HG03139 (cell line): ENCODE measurements around the gene UBE4A.

Experiments used
- ATAC-seq: cut with Tn5 transposase; IDR thresholded peaks from one replicate; pipeline ENCODE4 v1.9.1; 2021; ENCODE audit not compliant: unreplicated experiment

Gene UBE4A

DNA sequence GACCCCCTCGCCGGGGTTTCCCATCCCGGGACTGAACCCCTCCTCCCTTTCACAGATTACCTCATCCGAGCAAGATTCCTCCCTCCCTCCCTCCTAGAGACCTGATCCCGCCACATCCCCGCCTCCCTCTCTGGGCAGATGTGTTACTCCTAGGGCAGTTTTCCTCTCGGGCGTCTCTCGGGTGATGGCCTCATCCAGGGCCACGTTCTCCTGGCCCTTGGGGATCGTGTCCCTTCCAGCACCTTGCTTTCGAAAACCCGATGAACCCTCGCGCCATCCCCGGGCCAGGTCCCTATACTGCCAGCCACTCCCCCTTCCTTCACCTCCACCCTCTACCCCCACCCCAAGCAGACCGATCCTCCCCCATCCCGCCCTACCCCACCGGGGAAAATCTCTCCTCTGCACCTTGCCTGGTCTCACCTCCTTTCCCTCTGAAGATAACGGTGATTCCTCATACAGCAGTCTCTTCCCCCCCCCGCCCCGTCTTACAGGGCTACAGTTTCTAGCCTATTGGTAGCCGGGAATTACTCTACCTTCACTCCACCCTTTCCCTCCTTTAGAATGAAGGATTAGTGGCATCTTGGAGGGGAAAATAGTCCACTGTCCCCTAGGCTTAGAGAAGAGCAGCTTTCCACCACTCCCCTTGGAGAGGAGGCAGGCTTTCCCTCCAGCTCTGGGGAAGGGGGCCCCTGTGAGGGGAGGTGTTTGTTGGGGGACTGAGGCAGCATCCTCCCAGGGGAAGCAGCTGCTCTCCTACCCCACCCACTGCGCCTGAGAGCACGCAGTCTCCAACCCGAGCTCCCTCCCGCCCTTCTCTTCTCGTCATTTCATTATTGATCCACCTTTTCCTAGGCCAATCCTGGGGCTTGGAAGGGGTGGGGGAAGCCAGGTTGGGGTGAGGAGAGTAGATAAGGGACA lies 78.1 kb downstream of the UBE4A start:
- no peak for ATAC-seq

DNA sequence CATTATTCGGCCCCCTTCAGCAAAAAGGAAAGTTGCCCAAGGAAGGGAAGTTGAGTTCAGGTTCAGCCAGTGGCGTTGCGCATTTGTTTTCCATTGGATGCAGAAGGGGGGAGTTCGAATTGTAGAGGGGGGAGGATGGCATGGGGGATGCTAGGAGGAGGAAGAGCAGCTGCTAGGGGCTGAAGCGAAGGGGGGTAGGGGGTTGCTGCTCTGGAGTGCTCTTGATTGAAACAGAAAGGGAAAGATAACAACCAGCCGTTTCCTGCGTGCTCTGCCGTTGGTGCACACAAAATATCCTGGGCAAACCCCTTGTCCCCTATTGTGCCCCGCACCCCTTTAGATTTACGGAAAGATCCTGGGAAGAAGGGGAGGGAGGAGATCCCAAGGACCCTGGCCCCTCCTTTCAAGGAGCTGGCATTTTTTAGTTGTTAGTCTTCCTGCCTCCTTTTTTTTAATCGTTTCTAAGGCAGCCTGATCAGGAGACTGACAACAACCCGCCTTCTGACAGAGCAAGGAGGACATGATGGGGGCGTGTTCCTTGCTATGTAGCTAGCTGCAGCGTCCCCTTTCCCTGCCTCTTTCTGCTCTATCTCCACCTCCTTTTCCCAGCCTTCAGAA lies 79.0 kb downstream of the UBE4A start:
- ATAC-seq = no peak

- no peak for ATAC-seq
Observed at GRCh38 chr11:118439646-118440045, 80.2 kb downstream of the UBE4A start.

- ATAC-seq = no peak
Observed at GRCh38 chr11:118441770-118442275, 82.4 kb downstream of the UBE4A start.

DNA sequence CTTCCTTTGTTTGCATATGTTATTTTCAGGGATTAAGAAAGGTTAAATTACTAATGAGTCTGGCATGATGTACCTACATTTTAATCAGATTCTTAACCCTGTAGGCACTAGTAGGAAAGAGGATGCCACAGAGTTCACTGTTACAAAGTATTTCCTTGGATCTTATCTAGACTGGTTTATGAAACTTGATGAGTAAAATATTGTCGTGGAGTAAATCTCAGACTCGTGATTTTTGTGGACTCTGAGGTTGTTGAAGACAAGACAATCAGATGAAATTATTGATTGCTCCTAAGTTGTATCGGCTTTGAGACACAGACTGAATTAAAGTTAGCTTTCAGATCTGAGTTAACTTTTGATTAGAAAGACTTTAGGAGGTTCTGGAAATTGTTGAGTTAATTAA lies 82.9 kb downstream of the UBE4A start:
- ATAC-seq = no peak

DNA sequence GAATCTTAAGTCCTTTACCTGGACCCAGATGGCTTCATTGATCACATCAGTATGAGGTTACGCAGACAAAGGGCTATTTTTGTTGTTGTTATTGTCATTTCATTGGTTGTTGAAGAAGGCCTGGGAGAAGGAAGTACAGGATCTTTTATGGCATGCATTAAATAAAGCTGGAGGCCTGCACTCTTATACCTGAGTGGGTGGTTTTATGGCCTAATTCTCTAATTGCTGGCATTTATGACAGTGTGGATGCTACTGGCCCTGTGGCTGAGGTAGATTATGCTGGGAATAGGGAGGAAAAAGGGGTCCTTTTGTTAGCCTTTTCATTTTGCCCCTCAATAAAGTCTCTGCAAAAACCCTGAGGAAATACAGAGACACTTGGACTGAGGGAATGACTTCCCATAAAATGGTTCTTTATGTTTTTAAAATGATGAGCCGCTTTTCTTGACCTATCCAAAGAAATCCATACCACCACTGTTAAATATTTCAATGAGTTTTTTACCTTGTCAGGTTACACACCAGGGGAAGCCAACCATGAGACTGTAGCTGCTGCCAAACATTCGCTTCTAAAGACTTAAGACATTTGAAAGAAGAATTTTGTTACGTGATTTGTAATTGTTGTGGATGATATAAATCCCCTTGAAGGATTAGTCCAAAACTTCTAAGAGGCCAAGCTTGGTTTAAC lies 83.6 kb downstream of the UBE4A start:
- ATAC-seq = no peak

GRCh38 chr11:118443590-118444218 lies 84.3 kb downstream of the UBE4A start:
- ATAC-seq = no peak

DNA sequence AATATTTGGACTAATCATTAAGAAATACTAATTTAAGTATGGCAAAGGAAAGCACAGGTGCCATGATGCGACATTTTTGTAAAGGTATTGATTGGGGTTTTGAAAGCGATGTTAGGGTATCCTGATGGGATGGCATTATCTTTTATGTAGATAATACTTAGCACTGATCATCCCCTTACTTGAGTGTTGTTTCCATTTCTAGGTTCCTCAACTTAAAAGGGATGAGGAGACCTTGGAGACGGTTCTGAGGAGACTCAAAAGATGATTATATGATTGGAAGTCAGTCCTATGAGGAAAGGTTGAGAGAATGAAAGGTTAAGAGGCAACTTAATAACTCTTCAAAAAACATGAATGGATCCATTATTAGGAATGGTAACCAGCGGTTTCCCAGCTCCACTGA lies 88.0 kb downstream of the UBE4A start:
- no peak for ATAC-seq

DNA sequence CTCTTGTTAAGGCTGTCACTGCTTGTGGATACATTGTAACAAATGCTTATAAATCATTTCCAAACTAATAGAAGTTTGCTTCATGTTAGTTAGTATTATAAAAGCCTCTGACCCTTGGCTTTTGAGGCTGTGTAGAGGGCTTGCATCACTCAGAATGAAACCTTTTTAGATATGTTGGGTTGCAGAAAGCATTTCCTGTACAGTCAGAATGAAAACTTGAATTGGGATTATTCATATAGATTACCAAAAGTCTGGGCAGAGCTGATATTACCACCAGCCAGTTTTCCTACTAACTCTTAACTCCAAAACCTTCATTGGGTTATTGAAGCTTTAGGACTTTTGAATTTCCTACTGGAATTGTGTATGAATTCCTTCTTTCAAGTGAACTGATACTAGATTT lies 88.9 kb downstream of the UBE4A start:
- ATAC-seq = peak; percentile 71
